KBM-7 (cell line): ENCODE data around the gene MAP4K1.

Experiments
- DNase-seq: peaks from one replicate; pipeline ENCODE4 v3.0.0-alpha.2; 2015
- in situ Hi-C: fragments of 300-500 bp; cut with MboI; formaldehyde crosslinking; loops from 2 replicates; pipeline ENCODE4 v1.14.3; 2020; ENCODE audit warnings: low sequenced_read_pairs, low pct_unique_long_range_greater_than_20kb, mixed read lengths

MAP4K1 gene

GRCh38 chr19:38617764-38618589 is at the start of gene MAP4K1:
MAP4K1 (minus strand) TSS chr19:38617953; CDS start chr19:38617895, 58 bp downstream.
- peak; percentile 14 for DNase-seq
- in situ Hi-C loops, result no loop called here

DNA sequence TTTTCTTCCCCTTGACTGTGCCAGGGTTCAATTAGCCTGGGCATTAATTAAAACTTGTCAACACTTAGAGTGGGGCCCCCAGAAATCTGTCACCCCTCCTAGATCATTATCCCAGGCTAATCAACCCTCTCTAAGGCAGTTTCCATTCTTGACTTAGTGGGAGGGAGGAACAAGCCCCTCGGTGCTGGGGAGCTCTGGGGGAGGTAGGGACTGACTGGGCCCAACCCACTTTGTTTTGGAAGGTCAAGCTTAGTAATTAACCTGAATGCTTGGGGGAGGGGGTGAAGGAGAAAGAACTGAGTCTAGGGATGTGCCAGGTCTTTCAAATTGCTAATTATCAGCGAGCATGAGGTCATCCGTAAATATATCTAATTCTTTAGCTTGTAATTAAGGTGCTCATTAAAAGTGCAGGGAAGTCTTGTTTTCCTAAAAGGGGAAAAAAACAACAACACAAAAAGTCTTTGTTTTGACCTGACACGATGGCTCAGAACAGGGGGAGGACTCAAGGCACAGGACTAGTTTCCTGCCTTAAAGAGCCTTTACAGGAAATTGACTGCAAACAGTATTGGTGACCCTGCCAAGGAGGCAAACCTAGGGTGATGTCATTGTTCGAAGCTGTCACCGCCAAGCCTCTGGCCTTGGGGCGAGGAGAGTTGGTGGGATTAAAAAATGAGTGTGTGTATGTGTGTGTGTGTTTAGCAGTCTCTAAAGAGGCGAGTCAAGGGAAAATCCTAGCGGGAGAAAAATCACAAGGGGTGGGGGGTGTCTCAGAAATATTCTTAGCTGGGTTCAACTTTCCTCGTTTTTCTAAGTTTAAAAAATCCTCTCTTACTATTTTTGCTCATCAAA is 49.1 kb upstream of the MAP4K1 start:
- in situ Hi-C loops, result no loop called here
- peak; percentile 66 for DNase-seq

DNA sequence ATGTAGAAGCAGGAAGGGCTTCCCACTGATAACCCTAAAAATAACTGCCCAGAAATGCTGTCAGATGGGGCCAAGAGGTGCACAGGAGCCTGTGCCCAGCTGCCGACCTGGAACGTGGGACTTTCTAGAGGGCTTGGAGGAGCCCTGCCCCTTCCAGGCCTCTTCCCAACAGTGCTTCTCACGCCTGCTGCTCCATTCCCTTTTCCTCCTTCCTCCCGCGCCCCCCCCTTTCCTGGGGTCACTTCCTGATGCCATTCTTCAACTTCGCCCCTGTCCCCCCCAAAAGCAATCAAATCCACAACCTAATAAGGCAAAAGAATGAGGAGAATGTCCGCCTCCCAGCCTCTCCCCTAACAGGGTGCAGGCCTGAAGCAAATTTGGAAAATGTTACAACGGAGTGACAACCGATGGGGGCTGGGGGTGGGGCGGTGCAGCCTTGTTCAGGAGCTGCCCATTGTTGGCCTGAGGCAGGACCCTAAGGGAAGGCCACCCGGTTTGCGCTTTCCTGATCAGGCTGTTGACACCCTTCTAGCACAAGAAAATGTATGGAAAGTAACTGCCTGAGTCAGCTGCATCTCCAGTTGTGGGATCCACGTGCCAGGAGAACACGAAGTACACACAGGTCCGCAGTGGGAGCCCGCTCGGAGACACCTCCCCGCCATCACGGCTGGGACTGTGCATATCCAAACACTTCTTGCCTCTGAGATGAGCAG is 48.4 kb upstream of the MAP4K1 start:
- DNase-seq, result no peak
- in situ Hi-C loops, result no loop called here

GRCh38 chr19:38665219-38665931 is 47.6 kb upstream of the MAP4K1 start:
- no peak for DNase-seq
- in situ Hi-C loops, result no loop called here

DNA sequence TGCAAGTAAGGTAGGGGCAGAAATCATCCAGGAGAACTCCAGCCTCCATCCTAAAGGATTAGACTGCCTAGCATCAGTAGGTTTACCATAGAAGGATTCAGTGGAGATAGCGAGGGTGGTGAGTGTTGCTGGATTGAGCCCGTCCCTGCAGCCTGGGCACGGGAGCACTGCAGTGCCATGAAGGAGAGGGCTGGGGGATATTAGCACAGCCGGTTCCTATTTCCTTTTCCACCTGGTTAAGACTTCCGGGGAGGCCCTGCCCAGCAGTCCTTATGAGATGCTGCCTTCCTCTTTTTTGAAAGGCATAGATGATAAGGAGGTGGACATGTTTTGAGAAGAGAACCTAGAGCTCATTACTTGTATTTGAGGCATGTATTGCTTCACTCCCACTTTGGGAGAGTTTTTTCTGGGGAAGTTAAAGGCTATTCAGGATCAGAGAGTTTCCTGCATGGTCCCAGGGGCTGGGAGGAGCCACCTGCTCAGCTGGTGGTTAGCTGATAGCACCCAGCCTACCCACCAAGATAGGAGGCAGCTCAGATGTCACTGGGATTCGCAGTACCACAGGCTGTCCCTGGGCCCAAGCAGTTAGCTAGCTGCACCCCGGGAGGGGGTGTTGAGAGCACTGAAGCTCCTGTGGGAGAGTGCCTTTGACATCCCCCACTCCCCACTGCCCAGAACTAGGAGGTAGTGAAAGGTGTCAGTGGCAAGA is 46.9 kb upstream of the MAP4K1 start:
- DNase-seq, result peak; percentile 86
- in situ Hi-C loops, result no loop called here

DNA sequence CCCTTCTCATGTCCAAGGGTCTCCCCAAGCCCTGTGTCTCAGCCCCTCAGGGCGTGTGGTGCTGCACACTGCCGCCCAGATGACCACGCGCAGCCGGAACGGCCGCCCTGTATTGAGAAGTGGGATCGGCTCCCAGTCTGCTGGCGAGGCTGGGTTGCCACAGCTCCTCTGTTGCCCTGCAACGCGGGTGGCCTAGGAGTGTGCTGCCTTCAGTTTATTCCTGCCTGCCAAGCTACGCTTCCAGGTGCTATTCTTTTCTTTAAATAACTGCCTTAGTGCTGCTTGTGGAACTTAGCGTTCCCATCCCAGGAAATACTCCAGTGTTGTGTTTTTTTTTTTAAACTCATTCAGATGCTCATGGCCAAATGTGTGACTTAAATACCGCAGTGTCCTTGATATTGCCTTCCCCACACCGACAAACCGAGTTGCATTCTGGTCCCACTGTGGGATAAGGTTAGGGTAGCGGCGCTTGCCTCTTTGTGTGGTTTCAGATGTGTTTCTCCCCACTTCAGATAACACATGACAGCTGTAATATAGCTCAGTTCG is 46.3 kb upstream of the MAP4K1 start:
- in situ Hi-C loops, result no loop called here
- no peak for DNase-seq

- DNase-seq, result no peak
- in situ Hi-C loops, result no loop called here
Measured at GRCh38 chr19:38663156-38663651, 45.5 kb upstream of the MAP4K1 start.

DNA sequence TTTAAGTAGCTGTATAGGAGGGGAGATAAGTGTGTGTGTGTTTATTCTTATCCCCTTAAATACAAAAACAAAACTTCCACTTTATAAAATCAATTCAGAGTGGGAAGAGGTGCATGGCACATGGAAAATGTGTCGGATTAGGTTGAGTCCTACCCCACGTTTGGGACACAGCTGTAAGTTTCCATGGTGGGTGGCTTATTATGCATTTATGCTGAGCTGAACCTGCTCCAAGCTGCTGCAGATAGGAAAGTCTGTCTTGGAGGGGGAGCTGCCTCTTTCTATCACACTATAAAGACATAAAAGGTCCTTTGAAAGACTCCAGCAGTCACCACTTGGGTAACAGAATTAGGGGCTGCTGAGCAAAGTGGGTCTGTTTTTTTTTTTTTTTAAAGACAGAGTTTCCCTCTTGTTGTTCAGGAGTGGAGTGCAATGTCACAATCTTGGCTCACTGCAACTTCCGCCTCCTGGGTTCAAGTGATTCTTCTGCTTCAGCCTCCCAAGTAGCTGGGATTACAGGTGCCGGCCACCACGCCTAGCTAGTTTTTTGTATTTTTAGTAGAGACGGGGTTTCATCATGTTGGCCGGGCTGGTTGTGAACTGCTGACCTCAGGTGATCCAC is 44.9 kb upstream of the MAP4K1 start:
- no peak for DNase-seq
- in situ Hi-C loops, result no loop called here

- in situ Hi-C loops, result no loop called here
- no peak for DNase-seq
Measured at GRCh38 chr19:38661996-38662395, 44.2 kb upstream of the MAP4K1 start.

- DNase-seq, result no peak
- in situ Hi-C loops, result no loop called here
Measured at GRCh38 chr19:38661136-38661535, 43.4 kb upstream of the MAP4K1 start.

DNA sequence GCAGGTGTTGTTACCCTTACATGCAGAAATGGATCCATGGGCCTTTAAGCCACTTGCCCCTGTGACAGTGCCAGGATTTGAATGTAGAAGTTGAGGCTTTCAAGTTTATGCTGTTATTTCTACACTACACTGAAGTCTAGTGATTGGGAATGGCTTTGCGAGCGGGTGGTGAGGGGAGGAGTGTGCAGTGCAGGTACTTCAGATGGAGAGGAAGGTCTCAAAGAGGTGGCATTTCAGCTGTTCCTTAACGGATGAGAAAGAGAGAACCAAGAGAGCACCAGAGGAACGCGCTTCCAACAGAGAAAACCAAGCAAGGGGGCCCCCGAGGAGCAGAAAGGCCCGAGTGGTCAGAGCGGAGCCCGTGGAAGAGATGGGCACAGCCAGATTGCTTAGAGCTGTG is 43.0 kb upstream of the MAP4K1 start:
- in situ Hi-C loops, result no loop called here
- no peak for DNase-seq

- DNase-seq, result no peak
- in situ Hi-C loops, result no loop called here
Measured at GRCh38 chr19:38658462-38659306, 40.9 kb upstream of the MAP4K1 start.

GRCh38 chr19:38657633-38658222 is 40.0 kb upstream of the MAP4K1 start:
- no peak for DNase-seq
- in situ Hi-C loops, result no loop called here

DNA sequence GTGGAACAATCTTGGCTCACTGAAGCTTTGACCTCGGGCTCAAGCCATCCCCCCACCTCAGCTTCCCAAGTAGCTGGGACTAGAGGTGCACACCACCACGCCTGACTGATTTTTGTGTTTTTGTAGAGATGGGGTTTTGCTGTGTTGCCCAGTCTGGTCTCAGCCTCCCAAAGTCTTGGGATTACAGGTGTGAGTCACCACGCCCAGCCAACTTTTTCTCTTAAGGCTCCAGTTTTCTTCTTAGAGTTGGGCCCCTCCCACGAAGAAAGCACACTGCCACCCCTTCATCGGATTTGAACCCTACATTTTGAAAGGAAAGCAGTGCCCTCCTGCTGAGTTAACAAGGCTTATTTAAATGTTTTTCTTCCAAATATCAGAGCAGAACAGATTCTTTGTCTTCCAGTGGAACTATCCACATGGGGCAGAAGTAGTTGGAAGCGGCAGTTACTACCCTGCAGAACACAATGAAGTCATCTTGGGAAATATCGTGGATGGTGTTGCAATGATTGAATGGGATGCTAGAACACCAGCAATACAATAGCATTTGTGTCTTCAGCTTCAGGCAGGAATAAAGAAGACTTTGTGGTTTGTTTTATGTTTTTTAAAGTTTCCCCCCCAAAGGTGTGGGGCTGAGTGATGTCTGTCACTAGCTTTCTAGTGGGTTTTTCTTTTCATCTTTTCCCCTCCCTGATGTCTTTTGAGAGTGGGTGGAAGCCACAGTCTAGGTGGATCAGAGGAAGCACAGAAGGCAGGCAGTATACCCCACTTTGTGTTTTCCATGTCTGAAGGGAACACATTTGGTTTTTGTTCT is 38.6 kb upstream of the MAP4K1 start:
- in situ Hi-C loops, result no loop called here
- DNase-seq, result no peak

DNA sequence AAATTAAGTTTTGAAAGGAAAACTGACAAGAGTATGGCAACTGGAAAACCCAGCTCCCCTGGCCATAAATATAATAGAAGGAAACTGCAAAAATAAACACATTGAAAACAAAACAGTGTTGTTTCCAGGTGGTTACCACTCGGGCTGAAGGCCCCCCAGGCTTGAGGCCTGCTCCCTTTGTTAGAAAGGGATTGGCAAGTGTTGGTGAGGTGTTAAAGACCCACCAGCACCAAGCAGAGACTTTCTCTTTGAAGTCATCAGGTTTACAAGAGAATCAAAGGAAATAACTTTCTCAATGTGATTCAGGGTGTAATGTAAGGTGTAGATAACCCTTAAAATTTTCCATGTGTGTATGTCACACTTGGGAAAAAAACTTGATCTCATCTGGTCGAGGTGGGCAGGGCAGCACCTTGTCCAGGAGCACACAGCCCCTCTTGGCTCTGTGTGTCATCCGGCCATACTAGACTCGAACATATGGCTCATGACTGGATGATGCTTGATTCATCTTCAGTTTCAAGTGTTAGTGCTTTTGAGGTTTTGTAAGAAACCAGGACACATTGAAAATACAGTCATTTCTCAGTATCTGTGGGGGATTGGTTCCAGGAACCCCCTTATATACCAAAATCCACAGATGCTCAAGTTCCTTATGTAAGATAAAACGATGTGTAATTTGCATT is 37.5 kb upstream of the MAP4K1 start:
- in situ Hi-C loops, result no loop called here
- peak; percentile 18 for DNase-seq
